IMR-90 (cell line): ENCODE results near the gene SEMA3G. TPM values are rescaled to one million over a fixed set of nuclear protein-coding genes. Genes with fewer than 3 reads are reported as not detected.

Experiments
- ATAC-seq: fragments of 200-7000 bp; cut with Tn5 transposase; 2 replicates; pipeline ENCODE4 v1.9.1; 2020; ENCODE audit warnings: low read depth, mild to moderate bottlenecking, moderate library complexity
- BruUV-seq: library from RNA; stranded (reverse); fragments of 400-500 nt; replicated peaks from 2 replicates; lab custom pipeline; 2021; lab: Mats Ljungman, UMichigan
- CTCF ChIA-PET: fragments of 300-600 bp; formaldehyde crosslinking; extraction: SDS; loops from one replicate; lab custom pipeline; 2021; ENCODE audit warnings: antibody characterized with exemption; lab: Yijun Ruan, JAX
- POLR2A ChIA-PET: fragments of 300-600 bp; sonication (Branson Sonifier 250); formaldehyde crosslinking; loops from one replicate; lab custom pipeline; 2022; ENCODE audit warnings: antibody characterized with exemption; ENCODE audit not compliant: unreplicated experiment; lab: Charles Lee
- DNase-seq: peaks from one replicate; pipeline ENCODE4 v3.0.0; 2013
- H2AFZ ChIP-seq: replicated peaks from 2 replicates; pipeline ENCODE3; 2013; ENCODE audit warnings: low read length, mild to moderate bottlenecking; ENCODE audit not compliant: poor library complexity
- H2AK5ac ChIP-seq: 2 replicates; pipeline ENCODE4 v1.6.1; 2013; ENCODE audit warnings: low read depth, low read length, inconsistent platforms
- H2AK9ac ChIP-seq: replicated peaks from 2 replicates; pipeline ENCODE3; 2013; ENCODE audit warnings: mild to moderate bottlenecking, low read depth, low read length, moderate library complexity; ENCODE audit not compliant: poor library complexity
- H2BK120ac ChIP-seq: 2 replicates; pipeline ENCODE4 v1.6.1; 2013; ENCODE audit warnings: low read depth, low read length, inconsistent platforms
- H2BK15ac ChIP-seq: 3 replicates; pipeline ENCODE4 v1.6.1; 2013; ENCODE audit warnings: low read depth, low read length, inconsistent platforms
- H2BK20ac ChIP-seq: 2 replicates; pipeline ENCODE4 v1.6.1; 2013; ENCODE audit warnings: low read depth, mild to moderate bottlenecking, inconsistent platforms, low read length, moderate library complexity
- H2BK5ac ChIP-seq: 2 replicates; pipeline ENCODE4 v1.6.1; 2013; ENCODE audit warnings: mild to moderate bottlenecking, low read depth, low read length, inconsistent platforms; ENCODE audit not compliant: poor library complexity, severe bottlenecking
- H3K14ac ChIP-seq: replicated peaks from 2 replicates; pipeline ENCODE4 v1.6.1; 2013; ENCODE audit warnings: low read depth, low read length, inconsistent platforms
- H3K18ac ChIP-seq: 2 replicates; pipeline ENCODE4 v1.6.1; 2013; ENCODE audit warnings: low read depth, low read length, control low read depth
- H3K23ac ChIP-seq: 2 replicates; pipeline ENCODE4 v1.6.1; 2013; ENCODE audit warnings: low read depth, low read length, inconsistent platforms
- H3K27ac ChIP-seq: 2 replicates; pipeline ENCODE4 v1.5.1; 2013; ENCODE audit warnings: mild to moderate bottlenecking, control low read depth, low read length; ENCODE audit not compliant: insufficient read depth
- H3K27me3 ChIP-seq: 2 replicates; pipeline ENCODE4 v1.6.1; 2013; ENCODE audit warnings: low read length; ENCODE audit not compliant: control insufficient read depth, insufficient read depth
- H3K36me3 ChIP-seq: 2 replicates; pipeline ENCODE4 v1.6.1; 2013; ENCODE audit warnings: low read length, mixed read lengths; ENCODE audit not compliant: control insufficient read depth, insufficient read depth
- H3K4ac ChIP-seq: 2 replicates; pipeline ENCODE4 v1.6.1; 2013; ENCODE audit warnings: low read depth, low read length, inconsistent platforms
- H3K4me1 ChIP-seq: 2 replicates; pipeline ENCODE4 v1.6.1; 2013; ENCODE audit warnings: low read length, mixed read lengths; ENCODE audit not compliant: control insufficient read depth, insufficient read depth
- H3K4me2 ChIP-seq: 2 replicates; pipeline ENCODE4 v1.6.1; 2013; ENCODE audit warnings: low read depth, mild to moderate bottlenecking, control low read depth, low read length, moderate library complexity
- H3K4me3 ChIP-seq: 2 replicates; pipeline ENCODE4 v1.5.1; 2013; ENCODE audit warnings: low read depth, mild to moderate bottlenecking, control low read depth, low read length, moderate library complexity; ENCODE audit not compliant: insufficient read depth
- H3K56ac ChIP-seq: 2 replicates; pipeline ENCODE4 v1.6.1; 2013; ENCODE audit warnings: low read length, inconsistent platforms; ENCODE audit not compliant: insufficient read depth; ENCODE audit errors: extremely low read depth
- H3K79me1 ChIP-seq, 2 experiments: 2 replicates each; pipeline ENCODE4 v1.6.1; 2013; ENCODE audit warnings: low read length in 2 of 2, inconsistent platforms in 1 of 2, low read depth in 1 of 2
- H3K9ac ChIP-seq: 2 replicates; pipeline ENCODE4 v1.6.1; 2013; ENCODE audit warnings: low read depth, low read length, control low read depth
- H3K9me1 ChIP-seq: 2 replicates; pipeline ENCODE4 v1.6.1; 2013; ENCODE audit warnings: low read length, inconsistent platforms; ENCODE audit not compliant: insufficient read depth
- H3K9me3 ChIP-seq: 2 replicates; pipeline ENCODE4 v1.6.1; 2013; ENCODE audit warnings: low read length; ENCODE audit not compliant: control insufficient read depth, insufficient read depth
- H4K20me1 ChIP-seq: 2 replicates; pipeline ENCODE4 v1.6.1; 2013; ENCODE audit warnings: low read length, inconsistent platforms; ENCODE audit not compliant: insufficient read depth
- H4K5ac ChIP-seq: 2 replicates; pipeline ENCODE4 v1.6.1; 2013; ENCODE audit warnings: mild to moderate bottlenecking, low read depth, low read length, control low read depth
- H4K8ac ChIP-seq, 2 experiments: 2 replicates each; pipeline ENCODE4 v1.6.1; 2013; ENCODE audit warnings: low read depth in 2 of 2, low read length in 2 of 2, control low read depth in 1 of 2, inconsistent platforms in 1 of 2
- H4K91ac ChIP-seq: 2 replicates; pipeline ENCODE4 v1.6.1; 2013; ENCODE audit warnings: low read depth, low read length, inconsistent platforms; ENCODE audit not compliant: insufficient read depth
- BHLHE40 ChIP-seq: fragments of 150-350 bp; IDR thresholded peaks from 2 replicates; pipeline ENCODE4 v1.6.1; 2016; ENCODE audit warnings: mild to moderate bottlenecking, low read depth, low read length
- CEBPB ChIP-seq: IDR thresholded peaks from 2 replicates; pipeline ENCODE4 v1.6.1; 2012; ENCODE audit warnings: low read depth, low read length, improper control_type of control experiment
- CHD1 ChIP-seq: IDR thresholded peaks from 2 replicates; pipeline ENCODE4 v1.6.1; 2012; ENCODE audit warnings: low read depth, low read length, improper control_type of control experiment
- FOS ChIP-seq: fragments of 150-350 bp; IDR thresholded peaks from 2 replicates; pipeline ENCODE4 v1.6.1; 2016; ENCODE audit warnings: low read depth, low read length
- MAFK ChIP-seq: IDR thresholded peaks from 2 replicates; pipeline ENCODE4 v1.6.1; 2012; ENCODE audit warnings: low read depth, low read length, improper control_type of control experiment
- MAZ ChIP-seq: IDR thresholded peaks from 2 replicates; pipeline ENCODE4 v1.6.1; 2012; ENCODE audit warnings: low read depth, mild to moderate bottlenecking, low read length, improper control_type of control experiment, moderate library complexity, borderline replicate concordance
- MXI1 ChIP-seq: IDR thresholded peaks from 2 replicates; pipeline ENCODE4 v1.6.1; 2012; ENCODE audit warnings: low read depth, mild to moderate bottlenecking, low read length, moderate library complexity, borderline replicate concordance
- NFE2L2 ChIP-seq: fragments of 150-350 bp; IDR thresholded peaks from 2 replicates; pipeline ENCODE4 v1.6.1; 2016; ENCODE audit warnings: low read depth, mild to moderate bottlenecking, low read length
- POLR2A ChIP-seq: IDR thresholded peaks from 2 replicates; pipeline ENCODE4 v1.6.1; 2012; ENCODE audit warnings: mild to moderate bottlenecking, low read depth, low read length
- RAD21 ChIP-seq: IDR thresholded peaks from 2 replicates; pipeline ENCODE4 v1.6.1; 2012; ENCODE audit warnings: low read length, improper control_type of control experiment
- RCOR1 ChIP-seq: IDR thresholded peaks from 2 replicates; pipeline ENCODE4 v1.6.1; 2012; ENCODE audit warnings: mild to moderate bottlenecking, low read length, improper control_type of control experiment; ENCODE audit not compliant: insufficient replicate concordance
- RFX5 ChIP-seq: IDR thresholded peaks from 2 replicates; pipeline ENCODE4 v1.8.0; 2012; ENCODE audit warnings: low read depth, mild to moderate bottlenecking, low read length, moderate library complexity
- SMC3 ChIP-seq: fragments of 150-350 bp; IDR thresholded peaks from 2 replicates; pipeline ENCODE4 v1.6.1; 2016; ENCODE audit warnings: low read depth, mild to moderate bottlenecking, antibody characterized with exemption, low read length, moderate library complexity
- WGBS, 2 experiments: methylation state at CpG; one replicate each; pipeline versions ENCODE4 v1.1.5 to v1.1.7; 2013; ENCODE audit warnings: missing lambda C conversion rate in 2 of 2; ENCODE audit not compliant: insufficient read length in 1 of 2; ENCODE audit errors: extremely low coverage in 2 of 2; 5-methylcytosine and 5-hydroxymethylcytosine counted together
- dilution Hi-C: fragments of 300-500 bp; cut with HindIII; formaldehyde crosslinking; loops from one replicate; pipeline ENCODE4 v1.14.3; 2018; ENCODE audit warnings: low sequenced_read_pairs; ENCODE audit not compliant: unreplicated experiment
- in situ Hi-C: fragments of 300-500 bp; cut with MboI; formaldehyde crosslinking; loops from 3 replicates; pipeline ENCODE4 v1.14.3; 2019; ENCODE audit warnings: low sequenced_read_pairs, inconsistent platforms, mixed read lengths
- intact Hi-C: fragments of 100-400 bp; cut with micrococcal nuclease; formaldehyde crosslinking; loops from 2 replicates; pipeline ENCODE4 v1.10.0; 2022
- polyA plus RNA-seq, 3 experiments: library from polyadenylated mRNA; depleted of rRNA; stranded (reverse); fragments of >200 nt; gene quantifications; 2 replicates each; pipeline ENCODE4 v1.2.3, GENCODE V29; 2012; ENCODE audit warnings: low replicate concordance in 1 of 3
- total RNA-seq: library from RNA; depleted of rRNA; stranded (reverse); fragments of >200 nt; gene quantifications from 2 replicates; pipeline ENCODE4 v1.2.3, GENCODE V29; 2012
- TF ChIP-seq, protein P1 (sequence below): fragments of 150-350 bp; IDR thresholded peaks from 2 replicates; pipeline ENCODE4 v1.6.1; 2016; ENCODE audit warnings: low read depth, mild to moderate bottlenecking, low read length, moderate library complexity, borderline replicate concordance
- TF ChIP-seq, protein P2 (sequence below): fragments of 150-350 bp; IDR thresholded peaks from 2 replicates; pipeline ENCODE4 v1.6.1; 2017; ENCODE audit warnings: mild to moderate bottlenecking, antibody characterized with exemption, low read length, low read depth
- TF ChIP-seq, protein P3 (sequence below): conservative IDR thresholded peaks from 2 replicates; pipeline ENCODE4 v1.5.1; 2012; ENCODE audit warnings: mild to moderate bottlenecking, low read depth, low read length, improper control_type of control experiment

Gene SEMA3G
- total and polyA plus RNA-seq, 2 of the 4 experiments (the other 2 are of a cell fraction) = 0.07 TPM; not detected in 1

DNA sequence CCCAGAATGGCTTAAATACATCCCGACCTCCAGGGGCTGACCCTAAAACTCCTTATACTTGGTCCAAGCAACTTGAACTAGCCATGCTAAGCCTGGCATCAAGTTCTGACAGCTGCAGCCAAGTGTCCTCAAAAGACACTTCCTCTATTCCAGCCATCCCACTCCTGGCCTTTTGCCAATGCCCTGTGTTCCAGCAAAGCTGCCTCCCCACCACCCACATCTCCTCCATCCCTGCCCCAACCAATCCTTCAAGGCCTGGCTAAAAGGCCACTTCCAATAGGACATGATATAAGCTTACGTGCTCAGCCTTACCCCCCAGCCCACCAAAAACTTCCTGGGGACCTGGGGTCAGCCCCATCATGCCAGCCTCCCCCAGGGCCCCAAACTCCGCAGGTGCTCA is 40.9 kb downstream of the SEMA3G start:
- Histone ChIP-seq H2AK9ac (no peak overlapping the region), H3K18ac (no peak overlapping the region), H2AK5ac (no peak overlapping the region), H3K4me1 (peaks cover 6% of the 10 kb centered on the region; the same call in 1 of the 2 replicates), H2BK20ac (no peak overlapping the region), H3K36me3 (peaks cover 72% of the 10 kb centered on the region), H4K20me1 (no peaks in the 10 kb centered on the region; the same call in 1 of the 2 replicates), H4K5ac (no peak overlapping the region), H3K14ac (no peak overlapping the region), H3K56ac (no peak overlapping the region), H3K23ac (no peak overlapping the region), H3K4me3 (no peak overlapping the region), H3K27ac (no peak overlapping the region), H4K8ac (no peak overlapping the region), H4K91ac (no peak overlapping the region), H3K4ac (no peak overlapping the region), H3K27me3 (no peaks in the 10 kb centered on the region), H2AFZ (no peak overlapping the region), H2BK15ac (no peak overlapping the region), H3K9me1 (0 out of 2 replicates have a peak, but pooled peaks cover 12% of the 10 kb centered on the region), H2BK120ac (no peak overlapping the region), H3K9me3 (no peaks in the 10 kb centered on the region), H2BK5ac (no peak overlapping the region), H3K79me1 (peaks cover 16 to 29% of the 10 kb centered on the region in 2 experiments), H3K4me2 (no peak overlapping the region), H3K9ac (no peak overlapping the region)
- in situ Hi-C loops (no loop called here), dilution Hi-C loops (no loop called here), intact Hi-C loops (no loop called here)
- TF ChIP-seq POLR2A (no peak), CHD1 (no peak), CEBPB (no peak), RCOR1 (no peak), MAFK (no peak), NFE2L2 (no peak), MAZ (no peak), FOS (no peak), RFX5 (no peak), SMC3 (no peak), RAD21 (no peak), MXI1 (no peak), BHLHE40 (no peak)
- TF ChIP-seq, protein P1, sequence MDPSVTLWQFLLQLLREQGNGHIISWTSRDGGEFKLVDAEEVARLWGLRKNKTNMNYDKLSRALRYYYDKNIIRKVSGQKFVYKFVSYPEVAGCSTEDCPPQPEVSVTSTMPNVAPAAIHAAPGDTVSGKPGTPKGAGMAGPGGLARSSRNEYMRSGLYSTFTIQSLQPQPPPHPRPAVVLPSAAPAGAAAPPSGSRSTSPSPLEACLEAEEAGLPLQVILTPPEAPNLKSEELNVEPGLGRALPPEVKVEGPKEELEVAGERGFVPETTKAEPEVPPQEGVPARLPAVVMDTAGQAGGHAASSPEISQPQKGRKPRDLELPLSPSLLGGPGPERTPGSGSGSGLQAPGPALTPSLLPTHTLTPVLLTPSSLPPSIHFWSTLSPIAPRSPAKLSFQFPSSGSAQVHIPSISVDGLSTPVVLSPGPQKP = no peak
- TF ChIP-seq, protein P2, sequence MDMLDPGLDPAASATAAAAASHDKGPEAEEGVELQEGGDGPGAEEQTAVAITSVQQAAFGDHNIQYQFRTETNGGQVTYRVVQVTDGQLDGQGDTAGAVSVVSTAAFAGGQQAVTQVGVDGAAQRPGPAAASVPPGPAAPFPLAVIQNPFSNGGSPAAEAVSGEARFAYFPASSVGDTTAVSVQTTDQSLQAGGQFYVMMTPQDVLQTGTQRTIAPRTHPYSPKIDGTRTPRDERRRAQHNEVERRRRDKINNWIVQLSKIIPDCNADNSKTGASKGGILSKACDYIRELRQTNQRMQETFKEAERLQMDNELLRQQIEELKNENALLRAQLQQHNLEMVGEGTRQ = no peak
- TF ChIP-seq, protein P3, sequence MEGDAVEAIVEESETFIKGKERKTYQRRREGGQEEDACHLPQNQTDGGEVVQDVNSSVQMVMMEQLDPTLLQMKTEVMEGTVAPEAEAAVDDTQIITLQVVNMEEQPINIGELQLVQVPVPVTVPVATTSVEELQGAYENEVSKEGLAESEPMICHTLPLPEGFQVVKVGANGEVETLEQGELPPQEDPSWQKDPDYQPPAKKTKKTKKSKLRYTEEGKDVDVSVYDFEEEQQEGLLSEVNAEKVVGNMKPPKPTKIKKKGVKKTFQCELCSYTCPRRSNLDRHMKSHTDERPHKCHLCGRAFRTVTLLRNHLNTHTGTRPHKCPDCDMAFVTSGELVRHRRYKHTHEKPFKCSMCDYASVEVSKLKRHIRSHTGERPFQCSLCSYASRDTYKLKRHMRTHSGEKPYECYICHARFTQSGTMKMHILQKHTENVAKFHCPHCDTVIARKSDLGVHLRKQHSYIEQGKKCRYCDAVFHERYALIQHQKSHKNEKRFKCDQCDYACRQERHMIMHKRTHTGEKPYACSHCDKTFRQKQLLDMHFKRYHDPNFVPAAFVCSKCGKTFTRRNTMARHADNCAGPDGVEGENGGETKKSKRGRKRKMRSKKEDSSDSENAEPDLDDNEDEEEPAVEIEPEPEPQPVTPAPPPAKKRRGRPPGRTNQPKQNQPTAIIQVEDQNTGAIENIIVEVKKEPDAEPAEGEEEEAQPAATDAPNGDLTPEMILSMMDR = no peak
- POLR2A ChIA-PET = no interaction called here
- CTCF ChIA-PET = no interaction called here
- no peak for ATAC-seq
- BruUV-seq = no TSS peak
- WGBS, 2 experiments = 97% methylated on average over 3 of the region's 3 CpGs; no CpG with 5 or more reads in 1 of the 2 experiments
- no peak for DNase-seq
